ENCODE results near the gene SMIM1. TPM values are rescaled to one million over a fixed set of nuclear protein-coding genes. Genes with fewer than 3 reads are reported as not detected.
"Not testable (repeated sequence)": the region's sequence is repeated elsewhere in the genome, so short reads cannot be mapped to it uniquely, and the experiment has no call there.

The SMIM1 gene
- total and polyA plus RNA-seq, 2 experiments from 2014 or later = 3.2 to 7.2 TPM

DNA sequence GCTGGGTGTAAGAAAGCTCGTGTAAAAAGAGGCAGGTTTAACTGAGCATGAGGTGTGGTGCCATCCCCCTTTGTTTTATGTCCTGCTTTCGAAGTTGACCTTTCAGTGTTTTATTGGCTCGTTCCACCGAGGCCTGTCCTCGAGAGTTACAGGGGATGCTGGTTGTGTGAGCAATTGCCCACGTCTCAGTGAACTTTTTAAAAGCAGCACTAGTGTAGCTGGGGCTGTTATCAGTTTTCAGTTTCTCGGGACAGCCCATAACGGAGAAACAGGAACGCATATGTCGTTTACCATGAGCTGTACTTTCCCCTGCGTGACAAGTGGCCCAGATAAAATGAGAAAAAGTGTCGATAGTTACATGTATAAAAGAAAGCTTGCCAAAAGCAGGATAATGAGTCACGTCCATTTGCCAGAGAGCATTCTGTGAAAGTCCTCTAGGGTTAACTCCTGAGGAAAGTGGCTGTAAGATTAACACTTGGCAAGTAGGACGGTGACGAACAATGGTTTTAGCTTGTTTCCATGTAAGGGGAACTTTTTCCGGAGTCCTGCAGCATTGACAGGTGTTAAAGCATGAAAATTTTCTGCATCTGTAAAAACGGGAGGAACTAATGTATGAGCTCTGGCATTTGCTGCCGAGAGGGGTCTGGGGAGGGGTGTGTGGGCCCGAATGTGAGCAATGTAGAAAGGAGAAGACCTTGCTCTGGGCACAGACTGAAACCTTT is 31.5 kb downstream of the SMIM1 start (continued):
- TF ChIP-seq, protein P1, sequence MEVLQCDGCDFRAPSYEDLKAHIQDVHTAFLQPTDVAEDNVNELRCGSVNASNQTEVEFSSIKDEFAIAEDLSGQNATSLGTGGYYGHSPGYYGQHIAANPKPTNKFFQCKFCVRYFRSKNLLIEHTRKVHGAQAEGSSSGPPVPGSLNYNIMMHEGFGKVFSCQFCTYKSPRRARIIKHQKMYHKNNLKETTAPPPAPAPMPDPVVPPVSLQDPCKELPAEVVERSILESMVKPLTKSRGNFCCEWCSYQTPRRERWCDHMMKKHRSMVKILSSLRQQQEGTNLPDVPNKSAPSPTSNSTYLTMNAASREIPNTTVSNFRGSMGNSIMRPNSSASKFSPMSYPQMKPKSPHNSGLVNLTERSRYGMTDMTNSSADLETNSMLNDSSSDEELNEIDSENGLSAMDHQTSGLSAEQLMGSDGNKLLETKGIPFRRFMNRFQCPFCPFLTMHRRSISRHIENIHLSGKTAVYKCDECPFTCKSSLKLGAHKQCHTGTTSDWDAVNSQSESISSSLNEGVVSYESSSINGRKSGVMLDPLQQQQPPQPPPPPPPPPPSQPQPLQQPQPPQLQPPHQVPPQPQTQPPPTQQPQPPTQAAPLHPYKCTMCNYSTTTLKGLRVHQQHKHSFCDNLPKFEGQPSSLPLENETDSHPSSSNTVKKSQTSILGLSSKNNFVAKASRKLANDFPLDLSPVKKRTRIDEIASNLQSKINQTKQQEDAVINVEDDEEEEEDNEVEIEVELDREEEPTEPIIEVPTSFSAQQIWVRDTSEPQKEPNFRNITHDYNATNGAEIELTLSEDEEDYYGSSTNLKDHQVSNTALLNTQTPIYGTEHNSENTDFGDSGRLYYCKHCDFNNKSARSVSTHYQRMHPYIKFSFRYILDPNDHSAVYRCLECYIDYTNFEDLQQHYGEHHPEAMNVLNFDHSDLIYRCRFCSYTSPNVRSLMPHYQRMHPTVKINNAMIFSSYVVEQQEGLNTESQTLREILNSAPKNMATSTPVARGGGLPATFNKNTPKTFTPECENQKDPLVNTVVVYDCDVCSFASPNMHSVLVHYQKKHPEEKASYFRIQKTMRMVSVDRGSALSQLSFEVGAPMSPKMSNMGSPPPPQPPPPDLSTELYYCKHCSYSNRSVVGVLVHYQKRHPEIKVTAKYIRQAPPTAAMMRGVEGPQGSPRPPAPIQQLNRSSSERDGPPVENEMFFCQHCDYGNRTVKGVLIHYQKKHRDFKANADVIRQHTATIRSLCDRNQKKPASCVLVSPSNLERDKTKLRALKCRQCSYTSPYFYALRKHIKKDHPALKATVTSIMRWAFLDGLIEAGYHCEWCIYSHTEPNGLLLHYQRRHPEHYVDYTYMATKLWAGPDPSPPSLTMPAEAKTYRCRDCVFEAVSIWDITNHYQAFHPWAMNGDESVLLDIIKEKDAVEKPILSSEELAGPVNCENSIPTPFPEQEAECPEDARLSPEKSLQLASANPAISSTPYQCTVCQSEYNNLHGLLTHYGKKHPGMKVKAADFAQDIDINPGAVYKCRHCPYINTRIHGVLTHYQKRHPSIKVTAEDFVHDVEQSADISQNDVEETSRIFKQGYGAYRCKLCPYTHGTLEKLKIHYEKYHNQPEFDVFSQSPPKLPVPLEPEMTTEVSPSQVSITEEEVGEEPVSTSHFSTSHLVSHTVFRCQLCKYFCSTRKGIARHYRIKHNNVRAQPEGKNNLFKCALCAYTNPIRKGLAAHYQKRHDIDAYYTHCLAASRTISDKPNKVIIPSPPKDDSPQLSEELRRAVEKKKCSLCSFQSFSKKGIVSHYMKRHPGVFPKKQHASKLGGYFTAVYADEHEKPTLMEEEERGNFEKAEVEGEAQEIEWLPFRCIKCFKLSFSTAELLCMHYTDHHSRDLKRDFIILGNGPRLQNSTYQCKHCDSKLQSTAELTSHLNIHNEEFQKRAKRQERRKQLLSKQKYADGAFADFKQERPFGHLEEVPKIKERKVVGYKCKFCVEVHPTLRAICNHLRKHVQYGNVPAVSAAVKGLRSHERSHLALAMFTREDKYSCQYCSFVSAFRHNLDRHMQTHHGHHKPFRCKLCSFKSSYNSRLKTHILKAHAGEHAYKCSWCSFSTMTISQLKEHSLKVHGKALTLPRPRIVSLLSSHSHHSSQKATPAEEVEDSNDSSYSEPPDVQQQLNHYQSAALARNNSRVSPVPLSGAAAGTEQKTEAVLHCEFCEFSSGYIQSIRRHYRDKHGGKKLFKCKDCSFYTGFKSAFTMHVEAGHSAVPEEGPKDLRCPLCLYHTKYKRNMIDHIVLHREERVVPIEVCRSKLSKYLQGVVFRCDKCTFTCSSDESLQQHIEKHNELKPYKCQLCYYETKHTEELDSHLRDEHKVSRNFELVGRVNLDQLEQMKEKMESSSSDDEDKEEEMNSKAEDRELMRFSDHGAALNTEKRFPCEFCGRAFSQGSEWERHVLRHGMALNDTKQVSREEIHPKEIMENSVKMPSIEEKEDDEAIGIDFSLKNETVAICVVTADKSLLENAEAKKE (CRISPR knock-in tag; IDR thresholded peaks at IDR 0.05) = no peak
- TF ChIP-seq POLR2AphosphoS5 (IDR thresholded peaks at IDR 0.05; ENCODE audit: low read depth) (no peak), ZNF331 (CRISPR knock-in tag; IDR thresholded peaks at IDR 0.05; ENCODE audit: low read depth) (no peak)

DNA sequence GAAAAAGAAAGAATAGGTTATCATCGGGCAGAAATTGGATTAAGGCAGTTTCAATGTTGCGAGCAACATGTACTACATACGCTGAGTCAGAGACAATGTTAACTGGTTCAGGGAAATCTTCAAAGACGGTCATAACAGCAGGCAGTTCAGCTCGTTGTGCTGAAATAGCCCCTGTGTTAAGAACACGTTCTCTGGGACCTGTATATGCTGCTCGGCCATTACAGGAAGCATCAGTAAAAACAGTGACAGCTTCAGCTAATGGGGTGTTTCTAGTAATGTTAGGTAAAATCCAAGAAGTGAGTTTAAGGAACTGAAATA is 32.0 kb downstream of the SMIM1 start:
- H3K27ac Mint-ChIP-seq; ATAC-seq; H3K9me2 ChIP-seq (ENCODE audit: insufficient read depth); H3K4me2 ChIP-seq; H3K4me3 Mint-ChIP-seq; DNase-seq (ENCODE audit: low spot score); H3K4me1 Mint-ChIP-seq; H3K36me3 ChIP-seq (ENCODE audit: insufficient read depth); H4K20me1 ChIP-seq (replicated peaks; ENCODE audit: insufficient read depth); H3K27ac ChIP-seq (ENCODE audit: low read depth); H2AFZ ChIP-seq; H3K79me2 ChIP-seq (replicated peaks; ENCODE audit: insufficient read depth); H3K27me3 Mint-ChIP-seq (ENCODE audit: insufficient read depth, low read depth, poor library complexity); H3K27me3 ChIP-seq (ENCODE audit: insufficient read depth); H3K4me3 ChIP-seq; H3F3A ChIP-seq (replicated peaks; ENCODE audit: low read depth); H3K4me1 ChIP-seq (ENCODE audit: insufficient read depth): not testable (repeated sequence)
- peaks cover 56% of the 10 kb centered on the region for H3K9me3 Mint-ChIP-seq
- peaks cover 13% of the 10 kb centered on the region for H3K36me3 Mint-ChIP-seq (ENCODE audit: low read depth)

DNA sequence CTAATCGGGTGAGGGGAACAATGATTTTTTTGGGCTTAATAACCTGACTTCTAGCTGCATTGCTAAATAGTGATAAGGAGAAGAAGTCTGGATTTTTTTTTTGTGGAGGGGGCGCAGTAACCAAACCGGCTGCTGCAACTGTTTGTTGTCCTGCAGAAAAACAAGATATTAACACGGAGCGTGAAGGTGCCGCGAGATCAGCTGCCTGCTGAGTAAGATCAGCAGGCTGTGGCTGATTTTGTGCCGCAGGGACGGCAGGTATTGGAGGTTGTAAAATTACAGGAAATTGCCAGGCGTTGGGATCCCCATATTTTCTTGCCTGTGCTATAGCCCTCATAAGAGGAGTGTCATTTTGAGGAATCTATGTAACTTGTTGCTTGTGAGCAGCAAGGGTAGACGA is 32.5 kb downstream of the SMIM1 start:
- Histone ChIP-seq H3K4me2 (no peak overlapping the region), H3K4me3 (no peak overlapping the region), H2AFZ (no peak overlapping the region), H3K4me1 (ENCODE audit: insufficient read depth) (no peaks in the 10 kb centered on the region), H4K20me1 (replicated peaks; ENCODE audit: insufficient read depth) (no peaks in the 10 kb centered on the region), H3K27me3 (ENCODE audit: insufficient read depth) (no peaks in the 10 kb centered on the region), H3K27ac (ENCODE audit: low read depth) (no peak overlapping the region), H3K9me2 (ENCODE audit: insufficient read depth) (no peaks in the 10 kb centered on the region), H3K79me2 (replicated peaks; ENCODE audit: insufficient read depth) (no peaks in the 10 kb centered on the region), H3K36me3 (ENCODE audit: insufficient read depth) (no peaks in the 10 kb centered on the region), H3F3A (replicated peaks; ENCODE audit: low read depth) (no peaks in the 10 kb centered on the region)
- no peak overlapping the region for H3K4me3 Mint-ChIP-seq
- no peak for ATAC-seq
- H3K4me1 Mint-ChIP-seq = no peaks in the 10 kb centered on the region; the same call in 2 of the 3 replicates
- no peak for DNase-seq (ENCODE audit: low spot score)
- H3K27me3 Mint-ChIP-seq (ENCODE audit: insufficient read depth, low read depth, poor library complexity) = peaks cover 2% of the 10 kb centered on the region
- H3K27ac Mint-ChIP-seq = no peak overlapping the region
- H3K9me3 Mint-ChIP-seq = peaks cover 58% of the 10 kb centered on the region
- H3K36me3 Mint-ChIP-seq (ENCODE audit: low read depth) = peaks cover 13% of the 10 kb centered on the region
- TF ChIP-seq ZNF331 (CRISPR knock-in tag; IDR thresholded peaks at IDR 0.05; ENCODE audit: low read depth) = no peak
- TF ChIP-seq JUNB (IDR thresholded peaks at IDR 0.05; ENCODE audit: unreplicated experiment) = no peak
- no peak for TF ChIP-seq NANOG (IDR thresholded peaks at IDR 0.05; ENCODE audit: borderline replicate concordance)
- no peak for TF ChIP-seq POLR2AphosphoS5 (IDR thresholded peaks at IDR 0.05; ENCODE audit: low read depth)
- TF ChIP-seq, protein P2, sequence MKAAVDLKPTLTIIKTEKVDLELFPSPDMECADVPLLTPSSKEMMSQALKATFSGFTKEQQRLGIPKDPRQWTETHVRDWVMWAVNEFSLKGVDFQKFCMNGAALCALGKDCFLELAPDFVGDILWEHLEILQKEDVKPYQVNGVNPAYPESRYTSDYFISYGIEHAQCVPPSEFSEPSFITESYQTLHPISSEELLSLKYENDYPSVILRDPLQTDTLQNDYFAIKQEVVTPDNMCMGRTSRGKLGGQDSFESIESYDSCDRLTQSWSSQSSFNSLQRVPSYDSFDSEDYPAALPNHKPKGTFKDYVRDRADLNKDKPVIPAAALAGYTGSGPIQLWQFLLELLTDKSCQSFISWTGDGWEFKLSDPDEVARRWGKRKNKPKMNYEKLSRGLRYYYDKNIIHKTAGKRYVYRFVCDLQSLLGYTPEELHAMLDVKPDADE (IDR thresholded peaks at IDR 0.05) = no peak
- TF ChIP-seq ZNF114 (CRISPR knock-in tag; IDR thresholded peaks at IDR 0.05) = no peak
- no peak for TF ChIP-seq EZH2phosphoT487 (IDR thresholded peaks at IDR 0.05; ENCODE audit: unreplicated experiment)
- TF ChIP-seq CREB1 (CRISPR knock-in tag; IDR thresholded peaks at IDR 0.05; ENCODE audit: low read depth) = no peak

Measured in GM23338 (cell line).